HG02938 (cell line): Measurements from ENCODE around the gene CBX6.
"Not testable (repeated sequence)": the region's sequence is repeated elsewhere in the genome, so short reads cannot be mapped to it uniquely, and the experiment has no call there.

Experiments used
- ATAC-seq: cut with Tn5 transposase; IDR thresholded peaks from one replicate; pipeline ENCODE4 v1.9.1; 2021; ENCODE audit warnings: mild to moderate bottlenecking, moderate library complexity; ENCODE audit not compliant: unreplicated experiment

Gene CBX6

GRCh38 chr22:38872172-38872830, at the start of gene CBX6:
Gene CBX6, minus strand, starts transcription at chr22:38872216. Its CDS starts 26 bp downstream, at chr22:38872190.
- peak; percentile 56 for ATAC-seq

GRCh38 chr22:38921806-38922205, 49.8 kb upstream of the CBX6 start:
- ATAC-seq: no peak

GRCh38 chr22:38921120-38921519, 49.1 kb upstream of the CBX6 start:
- ATAC-seq: no peak

- no peak for ATAC-seq
These were observed 47.7 kb upstream of the CBX6 start for GRCh38 chr22:38919631-38920190.

- ATAC-seq: no peak
These were observed 39.4 kb upstream of the CBX6 start for GRCh38 chr22:38911434-38911833.

- no peak for ATAC-seq
These were observed 35.8 kb upstream of the CBX6 start for GRCh38 chr22:38907767-38908166.

- no peak for ATAC-seq
These were observed 34.0 kb upstream of the CBX6 start for GRCh38 chr22:38906052-38906451.

- ATAC-seq: not testable (repeated sequence)
These were observed 32.1 kb upstream of the CBX6 start for GRCh38 chr22:38904052-38904617.

- no peak for ATAC-seq
These were observed 29.2 kb upstream of the CBX6 start for GRCh38 chr22:38901111-38901641.

- no peak for ATAC-seq
These were observed 28.7 kb upstream of the CBX6 start for GRCh38 chr22:38900677-38901076.

- ATAC-seq: no peak
These were observed 19.2 kb upstream of the CBX6 start for GRCh38 chr22:38891256-38891655.

- ATAC-seq: no peak
These were observed 18.4 kb upstream of the CBX6 start for GRCh38 chr22:38890377-38890776.

GRCh38 chr22:38886333-38886732, 14.3 kb upstream of the CBX6 start:
- ATAC-seq: no peak

GRCh38 chr22:38882972-38883622, 11.1 kb upstream of the CBX6 start:
- no peak for ATAC-seq

GRCh38 chr22:38881997-38882879, 10.2 kb upstream of the CBX6 start:
- no peak for ATAC-seq

- ATAC-seq: no peak
These were observed 9.5 kb upstream of the CBX6 start for GRCh38 chr22:38881464-38881871.

- no peak for ATAC-seq
These were observed 7.9 kb upstream of the CBX6 start for GRCh38 chr22:38879961-38880360.

- no peak for ATAC-seq
These were observed 7.2 kb upstream of the CBX6 start for GRCh38 chr22:38879108-38879729.

GRCh38 chr22:38878001-38878400, 6.0 kb upstream of the CBX6 start:
- ATAC-seq: no peak

- no peak for ATAC-seq
These were observed 2.7 kb upstream of the CBX6 start for GRCh38 chr22:38874529-38875222.
